HG02938 (cell line): Measurements from ENCODE around the gene SPATS2.
"Not testable (repeated sequence)": the region's sequence is repeated elsewhere in the genome, so short reads cannot be mapped to it uniquely, and the experiment has no call there.

ENCODE experiments used
- ATAC-seq: cut with Tn5 transposase; IDR thresholded peaks from one replicate; pipeline ENCODE4 v1.9.1; 2021; ENCODE audit warnings: mild to moderate bottlenecking, moderate library complexity; ENCODE audit not compliant: unreplicated experiment

SPATS2 gene

GRCh38 chr12:49403971-49404450 lies 36.7 kb downstream of the SPATS2 start:
- ATAC-seq: no peak

- no peak for ATAC-seq
Observed at GRCh38 chr12:49404956-49405355, 37.7 kb downstream of the SPATS2 start.

- no peak for ATAC-seq
Observed at GRCh38 chr12:49410818-49411217, 43.6 kb downstream of the SPATS2 start.

GRCh38 chr12:49413010-49413409 lies 45.7 kb downstream of the SPATS2 start:
- no peak for ATAC-seq

GRCh38 chr12:49413796-49414195 lies 46.5 kb downstream of the SPATS2 start:
- ATAC-seq: no peak

- no peak for ATAC-seq
Observed at GRCh38 chr12:49414364-49414763, 47.1 kb downstream of the SPATS2 start.

GRCh38 chr12:49415521-49415970 lies 48.3 kb downstream of the SPATS2 start:
- ATAC-seq: no peak

GRCh38 chr12:49416892-49417291 lies 49.6 kb downstream of the SPATS2 start:
- ATAC-seq: no peak

GRCh38 chr12:49417558-49417957 lies 50.3 kb downstream of the SPATS2 start:
- no peak for ATAC-seq

- ATAC-seq: no peak
Observed at GRCh38 chr12:49420556-49420955, 53.3 kb downstream of the SPATS2 start.

GRCh38 chr12:49422114-49422513 lies 54.9 kb downstream of the SPATS2 start:
- ATAC-seq: no peak

- ATAC-seq: no peak
Observed at GRCh38 chr12:49428793-49429192, 61.5 kb downstream of the SPATS2 start.

- no peak for ATAC-seq
Observed at GRCh38 chr12:49432616-49433015, 65.4 kb downstream of the SPATS2 start.

- ATAC-seq: not testable (repeated sequence)
Observed at GRCh38 chr12:49436799-49437198, 69.5 kb downstream of the SPATS2 start.

GRCh38 chr12:49439042-49439441 lies 71.8 kb downstream of the SPATS2 start:
- ATAC-seq: no peak

- no peak for ATAC-seq
Observed at GRCh38 chr12:49440035-49440434, 72.8 kb downstream of the SPATS2 start.

GRCh38 chr12:49442915-49443314 lies 75.7 kb downstream of the SPATS2 start:
- no peak for ATAC-seq

GRCh38 chr12:49446571-49446970 lies 79.3 kb downstream of the SPATS2 start:
- no peak for ATAC-seq

GRCh38 chr12:49448858-49449257 lies 81.6 kb downstream of the SPATS2 start:
- ATAC-seq: no peak

- ATAC-seq: peak; percentile 87
Observed at GRCh38 chr12:49451468-49452259, 84.4 kb downstream of the SPATS2 start.

GRCh38 chr12:49455501-49455900 lies 88.2 kb downstream of the SPATS2 start:
- ATAC-seq: no peak

GRCh38 chr12:49456131-49456679 lies 88.9 kb downstream of the SPATS2 start:
- no peak for ATAC-seq
